Activated CD8-positive, alpha-beta memory T cell treated with anti-CD3 and anti-CD28 coated beads for 4 hours (primary cell): Measurements from ENCODE around the gene IL1RAPL2.
"Not testable (repeated sequence)": the region's sequence is repeated elsewhere in the genome, so short reads cannot be mapped to it uniquely, and the experiment has no call there.

ENCODE experiments used
- DNase-seq, 2 donors: peaks; one replicate each; pipeline ENCODE4 v3.0.0-alpha.2; 2020; ENCODE audit warnings: low read depth in 2 of 2

The IL1RAPL2 gene

DNA sequence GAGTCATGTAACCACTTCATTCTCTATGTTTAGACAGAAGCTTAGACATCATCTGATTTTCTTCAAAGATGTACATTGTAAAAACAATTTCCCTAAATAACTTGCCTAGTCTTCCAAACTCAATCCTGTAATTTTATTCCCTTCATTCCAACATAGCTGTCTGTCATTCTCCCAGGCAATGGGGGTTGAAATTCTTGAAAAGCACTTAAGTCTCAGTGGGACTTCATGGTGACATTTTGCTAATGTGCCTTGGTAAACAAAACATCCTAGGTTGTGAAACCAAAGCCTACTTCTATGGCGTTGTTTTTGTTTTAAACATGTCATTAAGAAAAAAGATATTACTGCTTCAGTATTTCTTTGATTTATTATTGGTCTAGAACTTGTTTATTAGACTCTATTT, 1134.3 kb downstream of the IL1RAPL2 start:
- DNase-seq: no peak

DNA sequence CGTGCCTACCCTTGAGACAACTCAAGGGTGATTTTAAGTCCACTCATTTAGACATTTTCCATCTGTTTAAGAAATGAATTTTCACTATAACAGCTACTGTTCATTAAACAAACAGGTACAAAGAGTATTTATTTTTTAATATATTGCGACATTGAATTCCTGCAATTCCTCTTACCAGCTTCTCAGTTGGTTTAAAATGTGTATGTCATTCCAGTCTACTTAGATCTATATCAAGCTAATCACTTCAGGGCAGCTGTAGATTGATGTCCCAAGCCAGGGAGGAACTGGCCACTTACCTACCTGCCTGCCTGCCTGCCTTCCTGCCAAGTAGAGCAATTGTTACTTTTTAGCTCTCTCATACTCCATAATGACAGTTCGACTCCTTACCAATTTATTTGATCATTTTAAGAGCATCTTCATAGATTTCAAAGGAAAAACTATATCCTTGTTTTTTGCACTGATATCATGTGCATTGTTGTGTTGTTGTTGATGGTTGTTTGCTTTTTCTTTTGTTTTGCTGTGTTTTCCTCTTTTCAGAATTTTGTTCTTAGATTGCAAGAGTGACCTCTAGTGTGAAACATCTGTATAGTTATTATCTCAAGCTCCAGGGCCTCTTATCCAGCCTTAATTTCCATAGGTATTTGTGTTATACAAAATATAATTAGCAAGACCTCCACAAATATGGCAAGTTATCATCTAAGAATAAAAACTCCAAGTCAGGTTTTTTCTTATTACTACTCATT, 1135.5 kb downstream of the IL1RAPL2 start:
- DNase-seq: no peak

DNA sequence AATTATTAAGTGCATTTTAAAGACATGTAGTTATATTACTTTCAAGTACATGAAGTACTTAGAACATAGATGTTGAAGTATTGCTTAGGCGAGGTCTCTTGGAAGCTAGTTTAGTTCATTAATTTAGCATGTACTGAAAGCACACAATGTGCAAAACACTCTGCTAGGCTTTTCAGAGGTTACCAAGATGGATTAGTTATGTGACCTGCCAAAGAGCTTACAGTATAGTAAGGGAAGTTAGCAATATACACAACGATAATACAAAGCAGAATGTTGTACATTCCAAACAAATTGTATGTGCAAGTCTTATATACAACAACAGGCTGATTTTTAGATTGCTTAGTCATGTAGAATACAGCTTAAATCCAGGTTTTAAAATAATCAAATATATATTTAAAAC, 1137.9 kb downstream of the IL1RAPL2 start:
- no peak for DNase-seq

DNA sequence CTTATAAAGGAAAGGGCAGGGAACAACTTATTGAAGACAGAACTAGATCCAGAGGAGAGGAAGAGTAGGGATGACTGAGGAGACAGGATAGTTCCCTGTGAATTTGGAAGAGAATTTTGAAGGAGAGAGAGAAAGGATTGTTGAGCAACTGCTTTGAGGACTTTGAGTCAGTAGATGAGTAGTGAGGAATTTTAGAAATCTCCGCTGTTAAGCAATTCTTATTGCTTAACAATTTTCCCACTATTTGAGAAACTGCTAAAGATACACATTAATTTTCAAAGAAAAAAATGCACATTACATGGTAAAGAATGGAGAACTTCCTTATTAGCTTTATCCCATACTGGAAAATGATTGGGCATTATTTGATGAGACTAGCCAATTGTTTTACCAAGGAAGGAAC, 1140.0 kb downstream of the IL1RAPL2 start:
- DNase-seq: no peak

DNA sequence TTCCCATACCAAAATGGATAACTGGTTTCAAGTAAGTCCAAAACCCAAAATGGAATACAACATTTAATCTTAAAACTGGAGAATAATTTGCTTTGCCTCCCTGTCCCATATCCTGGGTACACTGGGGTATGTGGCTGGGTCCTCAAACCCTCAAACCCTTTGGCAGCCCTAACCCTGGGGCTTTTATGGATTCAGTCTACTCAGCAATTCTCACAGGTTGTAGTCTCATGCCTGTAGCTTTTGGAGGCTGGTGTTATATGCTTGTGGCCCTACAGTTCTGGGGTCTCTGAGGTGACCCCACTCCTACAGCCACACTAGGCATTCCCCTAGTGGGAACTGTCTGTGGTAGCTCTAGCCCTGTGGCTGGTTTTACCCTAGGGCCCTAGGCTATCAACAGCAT, 1145.8 kb downstream of the IL1RAPL2 start:
- no peak for DNase-seq

DNA sequence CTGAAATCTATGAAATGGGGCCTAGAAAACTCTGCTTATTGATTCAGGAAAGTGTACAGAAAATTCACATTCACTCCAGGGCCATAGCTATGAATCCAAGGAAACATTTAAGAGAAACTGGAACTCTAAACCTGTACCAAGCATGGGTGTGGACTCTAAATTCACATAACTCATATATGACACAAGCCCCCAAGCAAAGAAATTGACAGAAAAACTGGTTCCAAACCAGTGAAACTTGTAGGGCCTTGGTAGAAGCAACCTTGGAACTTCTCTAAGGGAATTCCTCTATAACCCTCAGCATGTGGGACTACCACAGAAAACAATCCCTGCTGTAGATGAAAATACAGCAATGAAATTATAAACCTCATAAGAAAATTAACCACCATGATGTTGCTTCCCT, 1149.7 kb downstream of the IL1RAPL2 start:
- no peak for DNase-seq

DNA sequence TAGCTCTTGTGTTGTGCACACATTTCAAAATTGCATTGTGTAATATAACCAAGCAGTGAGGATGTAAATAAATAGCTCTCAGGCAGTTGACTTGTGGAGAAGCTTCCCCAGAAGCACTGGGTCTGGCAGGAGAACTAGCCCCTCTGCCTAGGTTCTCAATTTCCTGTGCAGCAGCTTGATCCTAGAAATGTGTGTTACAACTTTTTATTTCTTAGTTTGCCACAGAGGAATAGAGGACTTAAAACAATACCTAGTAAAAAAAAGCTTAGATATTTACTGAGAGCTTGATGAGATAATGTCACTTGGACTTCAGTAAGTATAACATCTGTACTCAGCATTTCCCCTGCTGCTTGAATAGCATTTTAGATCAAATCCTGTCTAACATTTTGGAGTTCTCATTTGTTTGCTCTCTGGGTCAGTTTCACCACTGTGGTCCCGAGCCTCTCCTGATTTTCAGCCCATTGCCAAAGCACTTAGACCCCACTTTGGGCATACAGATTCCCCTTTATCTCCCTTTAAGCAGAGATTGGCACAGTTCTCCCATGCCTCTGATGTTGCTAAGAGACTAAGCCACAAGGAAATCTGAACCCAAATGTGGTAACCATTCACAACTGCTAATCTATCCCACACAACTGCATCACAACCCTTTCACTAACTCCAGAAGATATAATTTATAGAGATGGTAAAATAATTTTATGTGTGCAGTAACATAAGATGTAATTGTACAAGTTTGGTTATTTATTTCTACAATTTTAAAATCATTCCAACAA, 1158.2 kb downstream of the IL1RAPL2 start:
- no peak for DNase-seq

DNA sequence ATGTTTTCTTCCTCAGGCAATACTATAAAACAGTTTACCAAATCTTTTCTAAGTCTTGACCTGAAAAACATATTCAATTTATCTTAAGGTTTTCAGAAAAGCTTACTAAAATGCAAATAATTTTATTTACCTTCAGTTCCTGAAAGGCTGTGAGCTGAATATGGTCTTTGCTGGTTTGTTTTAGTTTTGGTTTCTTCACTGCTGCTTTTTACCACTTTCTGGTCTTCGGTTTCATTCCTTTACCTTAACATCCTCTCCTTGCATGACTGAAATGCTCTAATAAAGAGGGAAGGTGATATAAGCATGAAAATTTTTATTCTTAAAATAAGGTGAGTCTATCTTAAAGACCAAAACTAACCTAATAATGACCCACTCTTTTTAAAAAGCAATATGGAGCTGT, 1159.2 kb downstream of the IL1RAPL2 start:
- DNase-seq: no peak

DNA sequence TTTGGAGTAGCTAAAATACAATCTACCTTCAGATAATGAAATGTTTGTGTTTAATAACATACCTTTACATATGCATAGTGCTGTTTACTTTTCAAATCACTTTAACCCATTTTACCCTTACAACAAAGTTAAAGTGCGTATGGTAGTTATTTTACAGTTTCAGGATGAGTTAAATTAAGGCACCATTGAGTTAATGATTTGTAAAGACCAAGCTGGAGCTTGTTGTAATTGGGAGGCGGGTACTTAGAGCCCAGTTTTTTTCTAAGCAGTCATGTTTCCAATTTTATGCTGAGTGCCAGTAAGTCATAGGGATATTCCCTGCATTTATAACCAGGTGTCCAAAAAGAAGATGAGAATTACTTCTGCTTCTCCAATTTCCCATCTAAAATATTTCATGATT, 1172.2 kb downstream of the IL1RAPL2 start:
- no peak for DNase-seq

DNA sequence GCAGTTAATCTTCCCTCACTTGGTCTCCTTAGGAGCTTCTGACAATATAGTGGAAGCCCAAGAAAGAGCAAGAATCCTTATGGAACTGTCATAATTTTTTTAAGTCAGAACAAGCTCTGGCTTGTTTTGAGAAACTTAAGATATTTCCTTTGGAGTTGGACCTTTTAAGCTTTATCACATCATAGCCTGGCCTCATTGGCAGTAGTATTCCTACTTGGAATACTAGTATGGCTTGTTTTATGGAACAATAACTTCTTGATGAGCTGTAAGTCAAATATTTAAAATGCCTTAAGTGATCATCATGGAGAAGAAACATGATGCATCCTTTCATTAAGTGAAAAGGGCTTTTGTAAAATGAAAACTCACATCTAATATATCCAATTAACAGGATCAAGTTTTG, 1178.3 kb downstream of the IL1RAPL2 start:
- DNase-seq: no peak

DNA sequence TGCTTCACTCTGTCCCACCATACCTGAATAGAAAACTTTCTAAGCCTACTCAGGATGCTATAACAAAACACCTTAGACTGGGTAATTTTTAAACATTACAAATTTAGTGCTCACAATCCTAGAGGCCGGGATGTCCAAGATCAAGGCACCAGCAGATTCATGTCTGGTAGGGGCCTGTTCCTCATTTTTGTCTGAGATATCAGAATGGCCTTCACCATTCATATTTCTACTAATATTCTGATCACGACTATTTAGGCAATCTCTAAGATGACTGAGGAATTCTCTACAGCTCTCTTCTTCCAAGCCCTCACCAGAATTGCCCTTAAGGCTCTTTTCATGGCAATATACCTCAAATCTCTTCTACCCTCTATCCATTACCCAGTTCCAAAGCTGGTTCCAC, 1178.9 kb downstream of the IL1RAPL2 start:
- DNase-seq: no peak

DNA sequence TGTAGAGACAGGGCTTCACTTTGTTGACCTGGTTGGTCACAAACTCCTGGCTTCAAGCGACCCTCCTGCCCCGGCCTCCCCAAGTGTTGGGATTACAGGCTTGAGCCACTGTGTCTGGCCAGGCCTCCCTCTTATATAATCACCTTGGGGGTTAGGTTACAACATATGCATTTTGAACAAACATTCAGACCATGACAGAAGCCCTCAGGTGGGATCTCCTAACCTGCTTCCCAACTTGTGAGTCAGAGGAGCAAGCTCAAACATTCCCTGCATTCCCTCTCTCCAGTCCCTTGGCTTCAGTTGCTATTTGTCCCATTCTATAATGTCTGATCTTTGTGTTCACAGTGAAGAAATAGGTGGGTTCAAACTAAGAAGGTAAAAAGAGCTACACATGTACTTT, 1179.9 kb downstream of the IL1RAPL2 start:
- no peak for DNase-seq

DNA sequence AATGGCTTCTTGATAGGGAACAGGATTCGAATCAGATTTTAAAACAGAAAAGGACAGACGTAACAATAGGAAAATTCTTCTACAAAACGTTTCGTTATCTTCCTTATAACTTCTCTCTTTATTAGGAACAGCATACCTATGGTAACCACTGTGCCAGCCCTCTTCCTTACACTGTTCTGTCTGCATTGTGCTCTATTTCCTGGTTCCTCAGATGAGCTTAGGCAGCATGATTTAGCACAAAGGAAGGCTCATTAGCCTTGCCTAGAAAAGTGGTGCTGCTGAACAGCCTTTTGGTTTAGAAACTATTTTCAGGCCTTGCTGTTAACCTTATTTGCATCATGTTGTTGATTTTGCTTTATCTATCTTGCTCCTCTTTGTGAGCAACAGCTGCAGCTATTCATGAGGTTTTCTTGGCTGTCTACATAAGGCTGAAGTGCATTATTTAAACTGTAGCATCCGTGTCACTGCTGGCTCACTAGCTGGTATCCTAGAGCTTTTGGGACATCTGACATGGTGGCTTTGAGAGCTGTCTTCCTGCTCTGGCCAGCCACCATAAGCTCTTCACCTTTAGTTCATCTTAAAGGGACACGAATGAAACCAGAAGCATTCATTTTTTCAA, 1186.4 kb downstream of the IL1RAPL2 start:
- no peak for DNase-seq

DNA sequence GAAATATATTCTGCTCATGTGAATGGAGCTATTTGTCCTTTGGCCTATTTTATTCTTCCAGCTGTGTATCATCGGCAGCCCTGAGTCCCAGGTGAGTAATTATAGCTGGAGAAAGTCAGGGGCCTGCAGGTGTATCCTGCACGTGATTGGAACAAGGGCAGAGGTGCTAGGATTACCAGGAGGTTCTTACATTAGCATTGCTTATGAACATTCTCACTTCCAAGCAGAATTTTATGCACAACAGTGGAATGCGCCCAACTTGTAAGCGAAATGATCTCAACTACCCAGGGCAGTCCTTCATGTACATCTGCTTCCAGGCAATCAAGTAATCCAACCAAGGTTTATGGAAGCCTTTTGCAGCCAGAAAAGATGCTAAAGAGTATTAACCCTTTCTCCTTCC, 1187.4 kb downstream of the IL1RAPL2 start:
- DNase-seq: no peak

DNA sequence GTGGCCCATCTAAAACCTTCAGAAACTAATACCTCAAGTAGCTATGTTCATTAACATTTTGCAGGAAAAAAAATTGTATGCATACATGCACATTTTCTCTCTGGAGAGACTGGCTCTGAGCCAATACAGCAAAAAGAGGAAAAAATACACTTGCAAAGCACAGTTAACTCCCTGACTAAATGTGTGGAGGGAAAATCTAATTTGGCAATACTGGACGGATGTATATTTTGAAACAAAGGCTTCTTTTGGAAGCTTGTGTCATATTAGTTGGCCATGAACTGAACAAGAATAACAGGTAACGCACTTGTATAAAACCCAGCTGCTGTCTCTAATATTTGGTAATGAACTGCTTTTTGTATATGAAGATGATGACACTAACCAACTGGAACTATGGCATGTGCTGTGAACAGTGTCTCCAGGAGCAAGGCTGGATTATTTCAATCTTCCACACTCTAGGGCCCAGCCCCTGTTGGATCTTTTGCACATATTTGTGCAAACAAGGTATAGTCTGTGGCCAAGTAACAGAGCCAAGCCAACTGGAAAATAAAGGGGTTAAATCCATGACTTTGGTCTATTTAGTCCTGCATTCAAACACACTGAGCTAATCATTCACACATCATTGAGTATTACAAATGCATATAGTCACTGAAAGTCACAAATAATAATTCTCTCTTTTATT, 1188.4 kb downstream of the IL1RAPL2 start:
- no peak for DNase-seq

DNA sequence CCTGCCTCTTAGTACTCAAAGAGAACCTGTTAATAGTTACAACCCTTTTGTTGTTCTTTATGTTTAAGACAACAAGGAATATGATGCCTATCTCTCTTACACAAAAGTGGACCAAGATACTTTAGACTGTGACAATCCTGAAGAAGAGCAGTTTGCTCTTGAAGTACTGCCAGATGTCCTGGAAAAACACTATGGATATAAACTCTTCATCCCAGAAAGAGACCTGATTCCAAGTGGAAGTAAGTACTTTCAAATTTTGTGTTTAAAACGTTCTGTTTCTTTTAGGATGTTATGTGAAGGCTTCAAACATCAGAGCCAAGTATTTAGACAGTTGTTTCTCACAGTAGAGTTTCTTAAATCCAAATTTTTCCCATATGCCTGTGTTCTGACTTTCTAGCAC, 1189.1 kb downstream of the IL1RAPL2 start:
- no peak for DNase-seq

DNA sequence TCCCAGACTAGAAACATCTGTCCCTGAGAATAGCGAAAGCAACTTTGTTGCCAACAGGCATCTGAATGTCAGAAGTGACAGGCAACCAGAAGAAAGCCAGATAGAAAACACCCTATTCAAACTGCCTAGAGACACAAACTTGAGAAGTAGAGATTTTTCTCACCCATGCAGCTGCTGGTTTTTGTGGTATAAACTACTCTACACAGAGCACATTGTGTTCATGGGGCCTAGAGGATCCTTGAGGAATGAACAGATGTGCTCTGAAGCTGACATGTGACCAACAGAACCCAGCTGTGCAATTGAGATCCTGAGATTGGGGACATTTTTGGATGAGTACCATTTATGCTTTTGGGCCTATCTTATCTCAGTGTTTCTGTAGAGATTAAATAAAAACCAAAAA, 1192.8 kb downstream of the IL1RAPL2 start:
- no peak for DNase-seq

DNA sequence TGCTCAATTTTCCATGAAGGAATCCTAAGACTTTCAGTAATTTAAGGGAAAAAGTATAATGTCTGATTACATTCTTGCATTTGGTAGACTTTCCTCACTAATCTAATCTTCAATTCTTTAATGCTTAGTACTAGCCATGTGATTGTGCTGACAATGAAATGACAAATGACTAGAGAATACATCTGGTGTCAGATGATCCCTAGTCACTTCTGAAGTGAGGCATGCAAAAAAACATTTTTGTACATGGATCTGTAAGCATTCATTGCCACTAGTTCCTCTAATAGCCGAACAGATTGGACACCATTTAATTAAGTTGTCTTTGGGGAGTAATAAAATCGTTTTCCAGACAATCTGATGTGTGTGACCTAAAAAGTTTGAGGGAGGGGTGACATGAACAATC, 1193.6 kb downstream of the IL1RAPL2 start:
- DNase-seq: no peak

DNA sequence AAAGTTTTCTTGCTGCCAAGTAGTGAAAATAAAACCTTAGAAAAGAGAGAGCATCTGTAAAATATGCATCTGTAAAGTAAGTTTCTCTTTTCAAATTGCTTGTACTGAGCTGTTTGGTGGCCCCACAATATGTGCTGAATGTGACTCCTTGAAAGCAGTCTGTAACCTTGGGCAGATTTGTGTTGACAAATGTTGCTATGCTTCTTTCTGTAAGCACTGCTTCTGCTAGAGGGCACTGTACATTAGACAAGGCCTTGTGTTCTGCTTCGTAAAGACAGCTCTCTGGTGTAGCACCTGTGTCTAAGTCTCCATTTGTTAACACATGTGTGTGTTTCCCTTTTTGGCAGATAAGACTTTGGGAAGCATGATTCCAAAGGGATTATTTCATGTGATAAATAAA, 1199.7 kb downstream of the IL1RAPL2 start:
- DNase-seq: no peak

DNA sequence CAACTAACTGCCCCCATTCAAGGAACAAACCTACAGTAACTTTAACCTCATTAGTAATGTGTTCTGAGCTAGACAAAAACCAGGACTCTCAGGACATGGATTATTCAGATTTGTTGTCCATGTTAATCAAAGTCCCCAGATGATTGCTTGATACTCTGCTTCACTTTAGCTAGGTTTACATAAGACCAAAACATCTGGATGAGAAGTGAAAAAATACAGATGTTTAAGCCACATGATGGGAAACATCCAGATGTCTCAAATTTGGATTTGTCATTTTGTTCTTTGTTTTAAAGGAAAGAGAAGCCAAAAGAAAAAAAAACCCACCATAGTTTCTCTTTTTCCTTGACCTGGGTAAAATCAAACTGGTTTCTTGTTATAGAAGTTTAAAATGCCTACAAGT, 1207.8 kb downstream of the IL1RAPL2 start:
- DNase-seq: no peak

DNA sequence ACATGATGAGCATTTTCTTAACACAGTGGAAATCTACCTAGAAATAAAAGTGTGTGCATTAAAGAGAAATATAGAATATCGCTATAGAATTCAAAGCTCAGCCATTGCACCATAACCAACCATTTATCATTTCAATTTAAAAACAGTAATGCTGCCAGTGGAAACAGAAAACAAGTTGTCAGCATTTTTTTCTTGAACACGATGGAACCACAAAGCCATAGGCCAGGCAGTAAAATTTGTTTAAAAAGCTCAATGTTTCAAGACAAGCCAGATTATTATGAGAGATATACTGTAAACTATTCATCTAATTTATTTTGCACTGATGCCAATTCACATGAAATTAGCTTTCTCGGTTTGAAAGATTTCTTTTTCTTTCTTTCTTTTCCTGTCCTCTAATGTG, 1209.7 kb downstream of the IL1RAPL2 start:
- DNase-seq: no peak

DNA sequence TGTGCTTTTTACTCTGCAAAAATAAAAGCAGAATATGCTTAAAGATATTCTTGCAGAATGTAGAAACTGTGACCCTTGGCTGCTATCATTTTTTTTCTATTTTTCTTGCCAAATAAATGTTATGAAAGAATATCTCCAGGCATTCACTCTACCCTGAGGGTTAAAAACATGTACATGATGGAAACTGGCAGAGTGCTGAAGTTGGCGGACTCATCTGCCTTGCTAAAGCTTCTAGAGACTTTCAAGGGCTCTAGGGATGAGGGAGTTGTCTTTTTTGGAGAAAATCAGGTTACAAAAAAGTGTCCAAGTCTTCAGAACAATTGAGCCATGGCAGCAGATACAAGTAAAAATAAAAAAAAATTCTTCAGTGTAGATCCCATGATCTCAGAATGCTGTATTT, 1215.8 kb downstream of the IL1RAPL2 start:
- DNase-seq: no peak

DNA sequence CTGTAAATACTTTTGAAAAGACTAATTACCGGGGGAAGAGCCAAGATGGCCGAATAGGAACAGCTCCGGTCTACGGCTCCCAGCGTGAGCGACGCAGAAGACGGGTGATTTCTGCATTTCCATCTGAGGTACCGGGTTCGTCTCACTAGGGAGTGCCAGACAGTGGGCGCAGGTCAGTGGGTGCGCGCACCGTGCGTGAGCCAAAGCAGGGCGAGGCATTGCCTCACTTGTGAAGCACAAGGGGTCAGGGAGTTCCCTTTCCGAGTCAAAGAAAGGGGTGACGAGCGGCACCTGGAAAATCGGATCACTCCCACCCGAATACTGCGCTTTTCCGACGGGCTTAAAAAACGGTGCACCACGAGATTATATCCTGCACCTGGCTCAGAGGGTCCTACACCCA, 1230.9 kb downstream of the IL1RAPL2 start:
- DNase-seq: not testable (repeated sequence)
